Parietal lobe (tissue), 1 donor: Measurements from ENCODE around the gene ACTG1. TPM values are rescaled to one million over a fixed set of nuclear protein-coding genes. Genes with fewer than 3 reads are reported as not detected.

Experiments used
- total RNA-seq: library from RNA; depleted of rRNA; stranded (reverse); fragments of >200 nt; gene quantifications from one replicate; pipeline ENCODE4 v1.2.3, GENCODE V29; 2014

The ACTG1 gene
- 5,254 TPM for total RNA-seq

DNA sequence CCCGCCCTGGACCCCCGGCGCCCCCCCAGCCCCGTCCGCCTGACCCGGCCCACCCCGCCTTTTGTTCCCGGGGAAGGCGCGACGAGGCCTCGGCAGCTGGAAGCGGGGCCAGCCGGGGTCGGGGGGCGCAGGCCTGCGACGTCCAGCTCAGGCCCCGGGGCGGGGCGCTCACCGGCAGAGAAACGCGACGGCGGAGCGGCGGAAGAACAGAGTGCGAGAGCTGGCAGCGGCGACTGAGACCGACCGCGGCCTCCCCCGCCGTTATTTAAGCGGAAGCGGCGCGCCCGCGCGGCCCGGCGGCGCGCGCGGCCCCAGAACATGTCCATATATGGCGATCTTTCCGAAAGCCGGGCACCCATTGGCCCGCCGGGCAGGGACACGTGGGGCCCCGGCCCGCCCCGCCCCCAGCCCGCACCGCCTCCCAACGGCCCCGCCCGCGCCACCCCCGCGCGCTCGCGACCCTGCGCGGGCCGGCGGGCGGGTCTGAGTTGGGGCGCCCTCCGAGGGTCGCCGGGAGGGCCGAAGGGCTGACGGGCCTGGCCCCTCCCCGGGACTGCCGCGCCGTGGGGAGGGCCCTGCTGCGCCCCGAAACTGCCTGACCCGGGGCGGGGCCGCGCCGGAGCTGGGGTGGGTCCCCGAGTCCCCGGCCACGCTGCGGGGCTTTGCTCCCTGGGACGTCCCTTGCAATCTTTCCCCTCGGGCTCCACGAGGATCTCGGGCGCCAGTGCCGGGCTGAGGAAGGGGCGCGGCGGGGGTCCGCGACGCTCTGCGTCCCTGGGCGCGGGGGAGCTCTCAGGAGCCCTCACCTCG, at the start of gene ACTG1:
ACTG1 (minus strand) TSS at position 238 of the 810 bp plus-strand sequence. CDS start 445 bp downstream, outside the sequence.

DNA sequence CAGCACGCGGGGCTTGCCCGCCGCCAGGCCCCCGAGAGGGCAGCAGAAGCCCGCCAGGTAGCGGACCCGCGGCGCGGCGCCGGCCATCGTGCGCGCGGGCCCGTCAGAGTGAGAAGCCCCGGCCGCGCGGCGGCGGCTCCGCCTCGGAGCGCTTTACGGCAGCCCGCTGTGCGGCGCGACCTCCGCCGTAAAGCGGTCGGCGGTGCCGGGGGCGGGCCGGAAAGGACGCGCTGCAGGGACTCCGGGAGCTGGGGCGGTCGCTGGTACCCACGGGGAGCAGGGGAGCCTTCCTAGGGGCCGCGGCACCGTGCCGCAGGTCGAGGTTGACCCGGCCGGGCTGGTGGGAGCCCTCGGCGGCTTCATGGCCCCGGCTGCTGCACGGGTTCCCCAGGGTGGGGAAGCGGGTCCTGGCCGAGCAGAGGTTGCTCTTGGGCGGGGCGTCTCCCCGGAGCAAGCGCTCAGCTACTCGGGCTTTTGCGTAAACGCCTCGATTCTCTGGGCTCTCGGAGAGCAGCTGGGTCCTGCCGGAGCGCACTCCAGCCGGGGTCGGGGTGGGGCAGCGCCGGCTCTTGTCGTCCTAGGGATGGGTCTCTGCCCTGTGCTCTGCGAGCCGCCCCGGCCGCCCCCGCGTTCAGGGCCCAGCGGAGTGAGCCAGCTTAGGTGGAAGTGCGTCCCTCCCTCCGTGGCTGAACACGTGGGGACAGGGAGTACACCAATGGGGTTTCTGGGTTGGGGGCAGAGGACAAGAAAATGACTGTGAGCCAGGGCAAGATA, 39.8 kb upstream of the ACTG1 start, which contains the start of gene FAAP100:
FAAP100 (minus strand) TSS at position 110 of the 774 bp plus-strand sequence; CDS start at position 87, 23 bp downstream.

GRCh38 chr17:81527591-81528383, 15.2 kb upstream of the ACTG1 start, which contains the start of gene FSCN2:
TSS of gene FSCN2 (plus strand) at chr17:81528377. CDS start at chr17:81528532, 155 bp downstream.

Other genes starting within 250 kb of the ACTG1 start
- gene SLC38A10, start 217.5 kb downstream of the ACTG1 start, total RNA-seq = 19.4 TPM
- 31.3 TPM for gene BAHCC1, start 117.3 kb downstream of the ACTG1 start, total RNA-seq
- 7.2 TPM for gene FSCN2, start 15.6 kb upstream of the ACTG1 start, total RNA-seq
- 33.2 TPM for gene FAAP100, start 39.6 kb upstream of the ACTG1 start, total RNA-seq
- 44.4 TPM for gene NPLOC4, start 124.3 kb upstream of the ACTG1 start, total RNA-seq
- gene TSPAN10, start 124.4 kb upstream of the ACTG1 start, total RNA-seq = 0.63 TPM
- gene PDE6G, start 143.7 kb upstream of the ACTG1 start, total RNA-seq = not detected
- 13.8 TPM for gene OXLD1, start 153.8 kb upstream of the ACTG1 start, total RNA-seq
- gene CCDC137, start 153.9 kb upstream of the ACTG1 start, total RNA-seq = 6.3 TPM
- gene ARL16, start 171.0 kb upstream of the ACTG1 start, total RNA-seq = 31.9 TPM
- gene HGS, start 171.2 kb upstream of the ACTG1 start, total RNA-seq = 67.9 TPM
- gene MRPL12, start 190.6 kb upstream of the ACTG1 start, total RNA-seq = 4.7 TPM
- gene SLC25A10, start 199.5 kb upstream of the ACTG1 start, total RNA-seq = 6.6 TPM